ENCODE measurements around the gene CMPK1.
A peak's percentile ranks its signal among the peaks of the same experiment; 100 is the strongest.
"Not testable (repeated sequence)": the region's sequence is repeated elsewhere in the genome, so short reads cannot be mapped to it uniquely, and the experiment has no call there.

CMPK1 gene, protein sequence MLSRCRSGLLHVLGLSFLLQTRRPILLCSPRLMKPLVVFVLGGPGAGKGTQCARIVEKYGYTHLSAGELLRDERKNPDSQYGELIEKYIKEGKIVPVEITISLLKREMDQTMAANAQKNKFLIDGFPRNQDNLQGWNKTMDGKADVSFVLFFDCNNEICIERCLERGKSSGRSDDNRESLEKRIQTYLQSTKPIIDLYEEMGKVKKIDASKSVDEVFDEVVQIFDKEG

DNA sequence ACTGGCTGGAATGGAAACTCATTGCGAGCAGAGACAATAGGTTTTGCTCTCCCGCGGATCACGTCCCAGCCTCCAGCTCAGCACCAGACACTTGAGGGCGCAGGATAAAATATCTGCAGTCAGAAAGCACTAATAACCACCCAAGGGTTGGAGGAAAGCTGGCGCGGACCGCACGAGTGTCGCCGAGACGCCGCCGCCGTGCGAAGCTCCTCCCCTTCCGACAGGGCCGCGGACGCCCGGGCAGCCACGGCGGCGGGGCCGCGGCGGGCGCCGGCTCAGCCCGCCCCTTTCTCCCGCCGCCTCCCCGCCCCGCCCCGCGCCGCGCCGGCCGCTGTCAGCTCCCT, at the start of gene CMPK1:
Gene CMPK1 (plus strand): TSS at position 213 of the 344 bp plus-strand sequence. CDS start 156 bp downstream, outside the sequence.
- FAIRE-seq = no peak
- peak; percentile 61 for DNase-seq (ENCODE audit: insufficient read length, low spot score)

DNA sequence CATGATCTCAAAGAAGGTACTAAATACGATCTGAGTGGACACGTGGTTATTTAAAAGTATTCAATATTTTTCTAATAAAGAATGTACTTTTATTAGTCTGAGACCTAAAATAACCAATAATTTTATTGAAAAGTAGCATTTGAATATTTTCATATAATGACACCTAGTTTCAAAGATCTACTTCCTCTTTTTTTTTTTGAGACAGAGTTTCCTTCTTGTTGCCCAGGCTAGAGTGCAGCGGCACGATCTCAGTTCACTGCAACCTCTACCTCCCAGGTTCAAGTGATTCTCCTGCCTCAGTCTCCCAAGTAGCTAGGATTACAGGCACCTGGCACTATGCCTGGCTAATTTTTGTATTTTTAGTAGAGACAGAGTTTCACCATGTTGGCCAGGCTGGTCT, 45.5 kb upstream of the CMPK1 start:
- FAIRE-seq; DNase-seq (ENCODE audit: insufficient read length, low spot score): not testable (repeated sequence)

DNA sequence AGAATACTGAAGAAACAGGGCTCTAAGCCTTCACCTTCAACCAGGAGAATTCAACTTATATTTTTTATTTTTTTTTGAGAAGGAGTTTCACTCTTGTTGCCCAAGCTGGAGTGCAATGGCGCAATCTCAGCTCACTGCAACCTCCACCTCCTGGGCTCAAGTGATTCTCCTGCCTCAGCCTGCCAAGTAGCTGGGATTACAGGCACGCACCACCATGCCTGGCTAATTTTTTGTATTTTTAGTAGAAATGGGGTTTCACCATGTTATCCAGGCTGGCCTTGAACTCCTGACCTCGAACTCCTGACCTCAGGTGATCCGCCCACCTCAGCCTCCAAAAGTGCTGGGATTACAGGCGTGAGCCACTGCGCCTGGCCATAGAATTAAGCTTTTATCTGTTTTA, 38.7 kb upstream of the CMPK1 start:
- DNase-seq (ENCODE audit: insufficient read length, low spot score) = not testable (repeated sequence)

DNA sequence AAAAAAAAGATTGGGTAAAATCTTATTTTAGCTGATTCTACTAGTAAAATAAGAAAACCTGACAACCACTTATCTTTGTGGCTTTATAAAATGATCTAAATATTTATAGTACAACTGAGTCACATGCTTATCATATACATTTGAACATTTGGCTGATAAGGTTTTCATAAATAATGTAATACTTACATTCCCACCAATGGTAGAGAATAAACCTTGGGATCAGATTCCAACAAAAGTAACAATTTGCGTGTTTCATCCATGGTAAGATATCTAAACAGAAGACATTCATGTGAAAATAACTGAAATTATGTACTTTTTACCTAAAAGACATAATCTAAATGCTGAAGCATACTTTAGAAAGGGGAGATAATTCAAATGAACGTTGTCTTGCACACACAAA, 38.0 kb upstream of the CMPK1 start:
- FAIRE-seq (no peak), DNase-seq (ENCODE audit: insufficient read length, low spot score) (no peak)

More for the DNA sequence above, 38.7 kb upstream of the CMPK1 start:
- FAIRE-seq = not testable (repeated sequence)

DNA sequence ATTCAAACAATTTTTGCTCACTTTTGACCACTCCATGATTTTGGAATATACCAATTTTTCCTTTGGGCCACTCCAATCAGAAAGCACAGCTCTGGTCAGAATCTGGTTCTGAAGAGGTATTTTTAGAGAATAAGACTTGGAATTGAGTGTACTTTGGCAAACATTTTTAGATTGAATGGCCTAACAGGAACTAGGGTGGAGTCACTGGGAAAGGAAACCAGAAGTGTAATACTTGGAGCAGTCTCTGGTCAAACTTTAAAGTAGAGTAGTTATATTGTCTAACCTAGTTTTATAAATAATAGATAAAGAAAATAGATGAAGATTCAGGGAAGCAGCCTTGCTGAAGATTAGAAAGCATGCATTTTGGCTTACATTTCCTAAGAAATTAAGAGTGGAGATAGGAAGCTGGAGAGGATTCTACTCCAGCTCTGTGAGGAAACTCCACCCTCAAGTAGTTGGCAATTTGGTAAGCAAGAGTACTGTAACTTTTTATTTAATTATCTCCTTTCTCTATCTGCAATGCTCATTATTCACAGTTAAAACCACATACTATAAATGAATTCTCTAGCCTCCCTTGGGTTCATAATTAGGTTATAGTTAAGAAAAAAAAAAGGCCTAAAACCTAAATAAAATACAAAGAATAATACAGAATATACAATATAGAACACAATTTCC, 35.4 kb upstream of the CMPK1 start:
- FAIRE-seq = no peak
- no peak for DNase-seq (ENCODE audit: insufficient read length, low spot score)

DNA sequence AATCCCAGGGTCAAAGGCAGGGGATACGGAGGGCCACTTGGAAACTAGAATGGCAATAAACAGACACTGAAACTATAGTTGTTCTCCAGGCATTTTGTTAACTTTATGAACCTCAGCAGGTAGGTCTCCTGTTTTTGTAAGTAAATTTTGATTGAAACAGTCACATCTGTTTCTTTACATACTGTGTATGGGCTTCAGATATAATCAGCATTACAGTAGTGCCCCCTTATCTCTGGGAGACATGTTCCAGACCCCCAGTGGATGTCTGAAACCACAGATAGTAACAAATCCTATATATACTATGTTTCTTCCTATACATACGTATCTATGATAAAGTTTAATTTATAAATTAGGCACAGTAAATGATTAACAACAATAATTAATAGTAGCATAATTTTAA, 31.1 kb upstream of the CMPK1 start:
- FAIRE-seq (no peak), DNase-seq (ENCODE audit: insufficient read length, low spot score) (no peak)

DNA sequence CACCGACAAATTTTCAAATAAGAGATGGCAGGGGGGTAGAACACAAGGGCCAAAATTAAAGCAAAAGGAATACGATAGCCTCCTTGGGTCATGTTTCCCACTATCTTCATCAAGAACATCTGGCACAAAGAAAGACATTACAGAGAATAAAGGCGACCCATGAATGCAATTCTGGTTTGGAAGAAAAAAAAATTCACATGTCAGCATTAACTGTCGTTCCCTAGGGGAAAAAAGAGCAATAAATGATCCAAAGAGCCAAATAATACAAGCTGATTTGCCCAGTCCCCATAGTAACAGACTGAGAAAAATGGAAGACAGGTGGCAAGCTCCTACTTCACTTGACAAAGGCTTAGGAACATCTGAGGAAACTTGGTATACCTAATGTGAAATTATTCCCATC, 24.2 kb upstream of the CMPK1 start:
- FAIRE-seq (no peak), DNase-seq (ENCODE audit: insufficient read length, low spot score) (no peak)

DNA sequence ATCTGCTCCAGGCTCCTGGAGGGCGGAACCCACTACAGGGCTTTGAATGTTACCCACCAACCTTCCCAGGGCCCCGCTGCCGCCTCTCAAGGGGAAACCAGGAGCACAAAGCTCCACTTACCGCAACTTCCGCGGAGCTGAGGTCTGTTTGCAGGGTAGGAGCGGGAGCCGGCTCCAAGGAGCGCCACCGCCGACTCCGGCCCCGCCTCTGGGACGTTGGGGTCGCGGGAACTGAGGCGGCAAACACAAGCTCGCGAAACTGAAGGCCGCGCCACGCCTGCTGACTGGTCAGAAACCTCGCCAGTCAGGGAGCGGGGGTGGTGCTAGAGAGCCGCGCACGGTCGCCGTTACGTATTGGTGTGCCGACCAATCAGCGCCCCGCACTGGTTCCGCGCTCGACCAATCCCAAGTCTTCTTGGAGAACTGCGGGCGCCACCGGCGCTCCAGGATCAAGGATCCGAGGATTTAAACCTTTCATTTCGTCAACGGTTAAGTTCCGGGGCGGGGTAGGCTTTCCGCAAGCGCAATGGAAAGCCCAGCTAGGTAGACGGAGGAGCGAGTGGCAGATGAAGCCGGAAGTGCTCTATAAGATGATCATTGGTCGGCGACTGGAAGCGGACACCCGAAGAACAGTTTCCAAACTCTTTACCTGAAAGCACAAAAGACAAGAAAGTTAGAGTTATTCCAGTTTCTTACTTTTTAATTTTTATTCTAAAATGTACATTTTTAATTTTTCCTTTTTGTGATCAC, 19.5 kb upstream of the CMPK1 start, which contains the start of gene STIL:
Gene STIL (minus strand): TSS at position 233 of the 750 bp plus-strand sequence. CDS start 3,828 bp downstream, outside the sequence.
- DNase-seq (ENCODE audit: insufficient read length, low spot score) (peak; percentile 96), FAIRE-seq (peak; percentile 77)

DNA sequence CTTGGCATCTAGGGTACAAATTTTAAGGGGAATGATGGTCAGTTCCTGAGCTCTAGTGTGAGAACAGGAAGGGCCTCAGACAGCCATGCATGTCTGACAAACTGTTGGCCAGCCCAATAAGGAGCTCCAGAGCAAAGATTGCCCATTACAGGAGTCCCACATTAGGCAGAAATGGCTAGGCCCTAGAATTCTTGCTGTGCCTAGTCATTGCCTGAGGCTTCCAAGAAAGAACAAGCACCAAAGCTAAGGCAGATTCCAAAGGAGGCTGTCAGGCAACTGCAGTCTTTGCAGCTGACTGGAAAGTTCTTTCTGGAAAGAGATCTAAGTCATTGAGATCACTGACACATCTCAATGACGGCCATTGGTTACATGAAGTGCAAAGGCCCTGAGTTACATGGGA, 15.7 kb upstream of the CMPK1 start:
- FAIRE-seq (no peak), DNase-seq (ENCODE audit: insufficient read length, low spot score) (no peak)

DNA sequence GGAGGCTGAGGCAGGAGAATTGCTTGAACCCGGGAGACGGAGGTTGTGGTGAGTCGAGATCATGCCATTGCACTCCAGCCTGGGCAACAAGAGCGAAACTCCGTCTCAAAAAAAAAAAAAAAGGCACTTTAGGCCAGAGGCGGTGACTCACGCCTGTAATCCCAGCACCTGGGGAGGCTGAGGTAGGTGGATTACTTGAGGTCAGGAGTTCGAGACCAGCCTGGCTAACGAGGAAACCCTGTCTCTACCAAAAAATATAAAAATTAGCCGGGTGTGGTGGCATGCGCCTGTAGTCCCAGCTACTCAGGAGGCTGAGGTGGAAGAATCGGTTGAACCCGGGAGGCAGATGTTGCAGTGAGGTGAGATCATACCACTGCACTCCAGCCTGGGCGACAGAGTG, 13.6 kb upstream of the CMPK1 start:
- FAIRE-seq; DNase-seq (ENCODE audit: insufficient read length, low spot score): not testable (repeated sequence)

DNA sequence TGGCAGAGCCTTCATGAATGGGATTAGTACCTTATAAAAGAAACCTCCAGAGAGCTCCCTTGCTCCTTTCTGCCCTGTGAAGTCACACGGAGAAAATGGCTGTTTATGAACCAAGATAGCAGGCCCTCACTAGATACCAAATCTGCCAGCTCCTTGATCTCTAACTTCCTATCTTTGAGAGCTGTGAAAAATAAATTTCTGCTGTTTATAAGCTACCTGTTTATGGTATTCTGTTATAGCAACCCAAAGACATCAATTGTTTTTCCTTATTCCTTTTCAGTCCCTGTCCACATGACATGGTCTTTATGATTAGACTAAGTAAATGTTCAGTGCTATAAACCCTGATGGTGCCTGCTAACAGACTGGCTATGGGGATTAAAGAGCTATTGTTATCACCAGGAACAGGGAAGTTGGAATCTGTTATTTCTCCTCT, 10.0 kb upstream of the CMPK1 start:
- DNase-seq (ENCODE audit: insufficient read length, low spot score) (no peak), FAIRE-seq (no peak)

DNA sequence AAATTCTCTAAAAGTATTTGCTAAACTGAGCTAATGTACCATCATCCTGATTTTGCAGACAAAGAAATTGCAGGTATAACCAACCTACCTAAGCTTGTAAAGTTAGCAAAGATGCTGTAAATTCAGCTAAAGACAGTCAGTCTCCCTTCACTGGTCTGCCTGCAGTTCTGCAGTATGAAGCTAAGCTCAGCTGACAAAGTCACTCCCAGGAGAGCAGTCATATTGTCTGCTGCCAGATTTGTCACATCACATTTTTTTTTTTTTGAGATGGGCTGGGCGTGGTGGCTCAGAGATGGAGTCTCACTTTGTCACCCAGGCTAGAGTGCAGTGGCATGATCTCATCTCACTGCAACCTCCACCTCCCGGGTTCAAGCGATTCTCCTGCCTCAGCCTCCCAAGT, 8.9 kb upstream of the CMPK1 start:
- FAIRE-seq = no peak
- DNase-seq (ENCODE audit: insufficient read length, low spot score) = no peak

DNA sequence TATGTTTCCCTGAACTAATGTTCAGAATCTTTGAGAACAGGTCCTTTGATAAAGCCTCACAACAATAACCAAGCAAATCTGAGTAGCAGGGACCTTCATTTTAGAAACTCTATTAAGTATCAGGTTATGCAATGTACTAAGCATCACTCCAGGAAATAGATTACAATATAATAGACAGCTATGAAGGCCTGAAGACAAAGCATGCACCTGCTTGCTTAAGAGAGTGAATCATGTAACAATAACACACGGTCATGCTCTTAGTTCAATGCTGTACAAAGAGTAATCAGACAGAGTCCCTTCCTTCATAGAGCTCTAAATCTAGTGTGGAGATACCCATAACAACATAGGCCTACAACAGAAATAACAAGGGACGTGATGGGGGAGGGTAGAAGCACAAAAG, 8.1 kb upstream of the CMPK1 start:
- FAIRE-seq (no peak), DNase-seq (ENCODE audit: insufficient read length, low spot score) (no peak)

DNA sequence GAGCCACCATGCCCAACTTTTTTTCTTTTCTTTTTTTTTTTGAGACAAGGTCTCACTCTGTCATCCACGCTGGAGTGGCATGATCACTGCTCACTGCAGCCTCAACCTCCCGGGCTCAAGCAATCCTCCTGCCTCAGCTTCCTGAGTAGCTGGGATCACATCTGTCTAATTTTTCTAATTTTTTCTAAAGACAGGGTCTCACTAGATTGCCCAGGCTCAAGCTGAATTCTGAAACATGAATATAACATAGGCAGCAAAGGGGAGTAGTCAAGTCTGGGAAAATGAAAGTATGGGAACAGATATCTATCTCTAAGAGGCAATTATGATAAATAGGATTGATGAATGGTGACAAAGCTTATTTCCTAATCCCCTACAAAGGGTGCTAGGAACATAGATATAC, 7.3 kb upstream of the CMPK1 start:
- no peak for DNase-seq (ENCODE audit: insufficient read length, low spot score)
- no peak for FAIRE-seq

DNA sequence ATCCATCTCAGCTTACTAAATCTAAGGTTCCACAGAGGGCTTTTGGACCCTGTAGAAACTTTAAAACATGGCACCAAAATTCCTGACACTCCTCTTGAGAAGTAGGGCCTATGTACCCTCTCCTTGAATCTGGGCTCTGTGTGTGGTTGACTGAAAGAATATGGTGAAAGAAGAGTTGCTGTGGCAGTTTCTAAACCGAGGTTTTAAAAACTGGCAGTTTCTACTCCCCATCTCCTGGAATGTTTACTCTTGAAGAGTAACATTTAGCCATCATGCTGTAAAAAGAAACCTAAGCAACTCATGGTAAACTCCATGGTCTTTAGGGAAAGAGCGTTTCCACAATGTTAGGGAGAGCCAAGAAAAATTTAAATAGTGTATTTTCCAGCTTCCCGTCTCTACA, 4.6 kb upstream of the CMPK1 start:
- DNase-seq (ENCODE audit: insufficient read length, low spot score) = no peak
- no peak for FAIRE-seq

DNA sequence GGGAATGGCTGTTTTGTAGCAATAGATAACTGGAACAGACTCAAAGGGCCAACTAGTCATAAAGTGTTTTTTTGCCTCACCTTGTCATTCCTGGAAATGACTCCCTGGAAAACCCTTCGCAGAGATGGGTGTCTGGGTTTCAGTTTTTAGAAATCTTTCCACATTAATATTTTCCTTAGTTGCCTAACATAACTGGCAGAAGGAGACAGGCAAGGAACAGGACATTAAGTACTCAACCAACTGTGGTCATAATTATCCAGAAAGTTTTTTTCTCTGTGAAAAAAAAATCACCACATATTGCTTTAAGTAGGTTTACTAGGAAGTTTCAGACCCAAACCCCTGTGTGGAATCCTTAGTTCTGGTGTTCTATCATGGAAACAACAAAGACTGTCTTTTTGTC, 3.4 kb upstream of the CMPK1 start:
- FAIRE-seq (no peak), DNase-seq (ENCODE audit: insufficient read length, low spot score) (no peak)

DNA sequence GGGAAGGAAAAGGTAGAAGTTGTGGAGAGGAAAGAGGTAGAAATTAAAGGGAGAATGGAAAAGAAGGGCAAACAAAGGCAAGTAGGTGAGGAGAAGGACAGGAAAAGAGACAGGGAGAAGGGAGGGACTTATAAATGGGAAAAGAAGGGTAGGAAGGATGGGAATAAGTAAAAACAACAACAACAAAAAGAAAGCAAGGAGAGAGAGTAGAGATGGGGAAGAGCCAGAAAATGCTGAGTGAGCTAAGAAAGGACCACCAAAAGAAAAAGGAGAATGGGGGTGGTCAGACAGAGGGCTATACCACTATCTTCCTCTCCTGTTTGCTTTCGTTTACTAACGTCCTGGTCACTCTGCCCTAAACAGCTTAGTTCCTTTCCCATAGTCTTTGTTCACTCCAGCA, 1.7 kb upstream of the CMPK1 start:
- no peak for FAIRE-seq
- DNase-seq (ENCODE audit: insufficient read length, low spot score) = no peak

DNA sequence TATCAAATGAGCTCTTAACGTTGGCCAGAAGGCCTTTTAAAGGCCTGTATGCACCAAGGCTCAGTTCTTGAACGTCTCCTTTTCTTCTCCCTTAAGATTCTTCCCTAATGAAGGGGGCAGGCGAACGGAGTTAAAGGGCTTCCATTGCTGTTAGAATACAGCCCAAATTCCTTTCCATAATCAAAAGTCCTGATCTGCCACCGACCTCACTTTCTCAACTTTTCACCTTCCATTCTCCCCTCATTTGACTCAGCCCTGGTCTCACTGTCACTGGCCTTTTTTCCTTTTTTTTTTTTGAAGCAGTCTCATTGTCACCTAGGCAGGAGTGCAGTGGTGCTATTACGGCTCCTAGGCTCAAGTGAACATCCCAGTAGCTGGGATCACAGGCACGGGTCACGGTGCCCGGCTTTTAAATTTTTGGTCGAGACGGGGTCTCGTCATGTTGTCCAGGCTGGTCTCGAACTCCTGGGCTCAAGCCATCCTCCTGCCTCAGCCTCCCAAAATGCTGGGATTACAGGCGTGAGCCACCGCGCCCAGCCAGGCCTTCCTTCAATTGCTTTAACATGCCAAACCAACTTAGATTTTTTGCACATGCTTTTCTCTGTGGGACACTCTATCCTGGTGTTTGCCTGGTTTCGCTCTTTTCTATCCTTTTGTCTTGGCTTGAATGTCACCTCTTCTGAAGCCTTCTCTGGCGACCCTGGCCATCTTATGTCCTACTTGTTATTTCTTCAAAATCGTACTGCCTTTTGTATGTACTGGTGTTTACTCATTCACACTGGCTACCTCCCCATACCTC, 612 bp upstream of the CMPK1 start:
- FAIRE-seq (no peak), DNase-seq (ENCODE audit: insufficient read length, low spot score) (no peak)

DNA sequence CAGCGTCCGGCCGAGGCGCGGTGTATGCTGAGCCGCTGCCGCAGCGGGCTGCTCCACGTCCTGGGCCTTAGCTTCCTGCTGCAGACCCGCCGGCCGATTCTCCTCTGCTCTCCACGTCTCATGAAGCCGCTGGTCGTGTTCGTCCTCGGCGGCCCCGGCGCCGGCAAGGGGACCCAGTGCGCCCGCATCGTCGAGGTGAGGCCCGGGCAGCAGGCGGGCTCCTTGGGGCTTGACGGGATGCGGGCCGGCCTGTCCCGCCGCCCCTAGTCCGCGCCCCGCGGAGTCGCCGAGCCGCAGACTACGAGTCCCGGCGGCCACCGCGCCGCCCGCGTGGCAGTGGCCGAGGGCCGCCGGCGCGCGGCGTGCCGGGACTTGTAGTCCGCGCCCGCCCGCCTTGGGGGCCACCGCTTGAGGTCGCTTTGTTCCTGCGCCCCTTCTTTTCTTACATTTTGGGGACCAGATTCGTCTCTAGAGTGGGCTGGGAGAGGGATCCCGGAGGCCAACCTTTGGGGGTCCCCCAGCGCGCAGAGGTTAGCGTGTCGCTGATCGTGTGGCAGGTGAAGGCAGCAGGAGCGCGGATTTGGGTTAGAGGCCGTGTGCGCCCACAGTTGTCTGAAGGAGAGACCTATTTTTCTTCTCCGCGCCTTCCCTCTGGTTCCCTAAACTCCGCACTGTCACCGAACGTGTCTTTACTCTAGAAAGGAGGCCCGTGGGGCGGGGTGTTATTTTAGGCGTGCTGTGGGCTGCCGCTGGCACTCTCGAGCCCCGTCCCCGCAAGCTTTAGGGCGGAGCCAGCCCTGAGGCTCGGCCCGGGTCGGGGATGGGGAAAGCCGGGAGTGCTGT, 553 bp downstream of the CMPK1 start:
- FAIRE-seq = no peak
- DNase-seq (ENCODE audit: insufficient read length, low spot score) = peak; percentile 77
